ENCODE measurements around the gene CCDC183. TPM values are rescaled to one million over a fixed set of nuclear protein-coding genes. Genes with fewer than 3 reads are reported as not detected.
"Not testable (repeated sequence)": the region's sequence is repeated elsewhere in the genome, so short reads cannot be mapped to it uniquely, and the experiment has no call there.

Gene CCDC183
- total RNA-seq, 1 donor from 2014 or later: not detected

DNA sequence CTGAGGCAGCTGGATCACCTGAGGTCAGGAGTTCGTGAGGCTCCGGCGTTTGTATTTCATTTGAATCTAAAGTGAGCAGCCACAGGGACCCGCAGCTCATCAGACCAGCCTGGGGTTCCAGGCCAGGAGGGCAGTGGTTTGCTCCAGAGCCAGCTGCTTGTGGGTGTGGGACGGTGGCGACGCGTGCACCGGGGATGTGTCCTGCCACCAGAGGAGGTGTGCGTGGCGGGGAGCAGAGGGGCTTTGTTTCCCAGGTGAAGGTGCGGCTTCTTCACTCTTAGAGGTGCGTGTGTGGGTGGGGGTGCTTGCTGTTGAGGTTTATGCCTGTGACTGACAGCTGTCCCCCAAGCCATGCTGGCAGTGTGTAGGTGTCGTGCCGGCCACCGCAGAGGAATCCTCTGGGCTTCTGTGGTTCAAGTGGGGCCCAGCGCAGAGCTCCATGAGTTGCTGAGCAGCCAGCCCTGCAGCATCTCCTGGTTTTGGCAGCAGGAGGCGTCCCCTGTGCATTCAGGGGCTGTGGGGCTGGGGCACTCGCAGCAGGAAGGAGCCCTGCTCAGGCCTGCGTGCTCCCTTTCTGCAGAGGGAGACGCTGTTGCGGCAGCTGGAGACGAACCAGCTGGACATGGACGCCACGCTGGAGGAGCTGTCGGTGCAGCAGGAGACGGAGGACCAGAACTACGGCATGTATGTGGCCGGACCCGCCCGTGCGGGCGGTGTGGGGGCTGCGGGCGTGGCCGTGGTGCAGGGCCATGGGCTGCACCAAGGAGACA lies 39.2 kb downstream of the CCDC183 start:
- ChIA-PET POLR2A (interaction anchor here (0.6 kb wide), 1 partner anchor 25 kb away, joined by 11 read pairs; no protein-coding TSS in a partner anchor), CTCF (no interaction called here)
- Mint-ChIP-seq H3K27ac (no peak overlapping the region), H3K4me1 (peaks cover 4% of the 10 kb centered on the region), H3K9me3 (no peaks in the 10 kb centered on the region), H3K36me3 (ENCODE audit: low read depth) (peaks cover 40% of the 10 kb centered on the region), H3K27me3 (no peaks in the 10 kb centered on the region), H3K4me3 (no peak overlapping the region)
- TF ChIP-seq, protein P1, sequence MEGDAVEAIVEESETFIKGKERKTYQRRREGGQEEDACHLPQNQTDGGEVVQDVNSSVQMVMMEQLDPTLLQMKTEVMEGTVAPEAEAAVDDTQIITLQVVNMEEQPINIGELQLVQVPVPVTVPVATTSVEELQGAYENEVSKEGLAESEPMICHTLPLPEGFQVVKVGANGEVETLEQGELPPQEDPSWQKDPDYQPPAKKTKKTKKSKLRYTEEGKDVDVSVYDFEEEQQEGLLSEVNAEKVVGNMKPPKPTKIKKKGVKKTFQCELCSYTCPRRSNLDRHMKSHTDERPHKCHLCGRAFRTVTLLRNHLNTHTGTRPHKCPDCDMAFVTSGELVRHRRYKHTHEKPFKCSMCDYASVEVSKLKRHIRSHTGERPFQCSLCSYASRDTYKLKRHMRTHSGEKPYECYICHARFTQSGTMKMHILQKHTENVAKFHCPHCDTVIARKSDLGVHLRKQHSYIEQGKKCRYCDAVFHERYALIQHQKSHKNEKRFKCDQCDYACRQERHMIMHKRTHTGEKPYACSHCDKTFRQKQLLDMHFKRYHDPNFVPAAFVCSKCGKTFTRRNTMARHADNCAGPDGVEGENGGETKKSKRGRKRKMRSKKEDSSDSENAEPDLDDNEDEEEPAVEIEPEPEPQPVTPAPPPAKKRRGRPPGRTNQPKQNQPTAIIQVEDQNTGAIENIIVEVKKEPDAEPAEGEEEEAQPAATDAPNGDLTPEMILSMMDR (IDR thresholded peaks at IDR 0.05): no peak
- intact Hi-C loops (cut with micrococcal nuclease): no loop called here
- DNase-seq: no peak
- ATAC-seq (ENCODE audit: low read depth): no peak

DNA sequence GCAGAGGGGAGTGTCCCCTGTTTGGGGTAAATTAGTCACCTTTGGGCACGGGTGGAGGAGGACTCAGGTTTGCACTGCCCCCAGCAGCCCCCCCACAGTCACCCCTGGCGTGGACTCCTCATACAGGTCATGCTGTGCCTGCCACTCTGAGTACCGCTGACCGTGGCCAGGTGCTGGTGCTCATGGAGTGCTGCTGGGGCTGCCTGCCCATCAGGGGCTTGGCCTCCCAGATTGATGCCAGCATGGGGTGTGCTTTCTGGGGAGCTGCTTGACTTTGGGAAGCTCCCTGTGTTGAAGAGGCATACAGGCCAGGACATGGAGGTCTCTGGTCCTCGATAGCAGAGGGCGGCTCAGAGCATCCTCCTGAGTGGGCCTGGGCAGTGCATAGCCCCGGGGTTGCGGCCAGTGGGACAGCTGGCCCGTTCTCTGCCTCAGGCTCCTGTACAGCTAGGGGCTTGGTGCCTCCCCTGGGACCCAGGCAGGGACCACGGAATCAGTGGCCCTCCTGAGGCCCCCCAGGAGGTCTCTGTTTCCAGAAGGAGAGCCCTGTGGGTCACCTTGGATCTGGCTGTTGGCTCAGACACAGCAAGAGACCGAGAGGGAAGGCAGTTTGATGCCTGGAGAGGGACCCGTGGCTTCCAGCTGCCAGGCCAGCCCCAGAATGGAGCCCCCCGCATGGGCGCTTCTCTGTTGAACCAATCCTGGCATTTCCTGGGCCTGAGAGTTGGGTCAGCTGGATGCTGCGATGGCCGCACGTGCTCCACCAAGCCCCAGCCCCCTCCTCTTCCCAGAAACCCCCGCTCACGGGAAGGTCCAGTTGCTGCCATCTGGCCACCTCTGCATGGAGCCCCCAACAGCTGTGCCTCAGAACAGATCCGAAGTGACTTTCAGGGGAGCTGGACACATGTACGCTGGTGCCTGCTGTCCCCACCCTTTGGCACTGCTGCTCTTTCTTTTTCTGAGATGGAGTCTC lies 40.1 kb downstream of the CCDC183 start:
- H3K36me3 Mint-ChIP-seq (ENCODE audit: low read depth): peaks cover 35% of the 10 kb centered on the region
- no peak overlapping the region for H3K4me3 Mint-ChIP-seq
- H3K4me1 Mint-ChIP-seq: peaks cover 4% of the 10 kb centered on the region
- CTCF ChIA-PET: no interaction called here
- no peaks in the 10 kb centered on the region for H3K27me3 Mint-ChIP-seq
- H3K27ac Mint-ChIP-seq: no peak overlapping the region
- H3K9me3 Mint-ChIP-seq: no peaks in the 10 kb centered on the region
- TF ChIP-seq, protein P1 (IDR thresholded peaks at IDR 0.05): no peak
- no peak for DNase-seq
- ATAC-seq (ENCODE audit: low read depth): no peak
- POLR2A ChIA-PET: no interaction called here
- intact Hi-C loops (cut with micrococcal nuclease): no loop called here

DNA sequence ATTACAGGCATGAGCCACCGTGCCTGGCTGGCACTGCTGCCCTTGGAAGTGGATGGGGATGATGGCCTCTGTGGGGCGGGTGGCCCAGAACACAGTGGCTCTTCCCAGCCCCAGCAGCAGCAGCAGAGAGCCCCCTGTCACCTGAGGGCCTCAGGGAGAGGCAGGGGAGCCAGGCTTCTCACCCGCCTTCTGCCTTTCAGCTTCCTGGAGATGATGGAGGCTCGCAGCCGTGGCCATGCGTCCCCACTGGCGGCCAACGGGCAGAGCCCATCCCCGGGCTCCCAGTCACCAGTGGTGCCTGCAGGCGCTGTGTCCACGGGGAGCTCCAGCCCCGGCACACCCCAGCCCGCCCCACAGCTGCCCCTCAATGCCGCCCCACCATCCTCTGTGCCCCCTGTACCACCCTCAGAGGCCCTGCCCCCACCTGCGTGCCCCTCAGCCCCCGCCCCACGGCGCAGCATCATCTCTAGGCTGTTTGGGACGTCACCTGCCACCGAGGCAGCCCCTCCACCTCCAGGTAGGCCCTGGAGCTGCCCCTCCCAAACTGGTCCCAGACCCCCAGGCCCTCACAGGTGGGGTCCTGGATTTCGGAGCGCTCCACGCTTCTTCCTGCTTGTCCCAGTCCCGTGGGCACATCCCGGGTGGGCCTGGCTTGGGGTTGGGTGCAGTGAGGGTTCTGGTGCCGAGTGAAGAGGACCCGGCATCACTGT lies 41.2 kb downstream of the CCDC183 start:
- intact Hi-C loops (cut with micrococcal nuclease): no loop called here
- TF ChIP-seq, protein P1 (IDR thresholded peaks at IDR 0.05): no peak
- H3K27me3 Mint-ChIP-seq: no peaks in the 10 kb centered on the region
- ChIA-PET POLR2A (no interaction called here), CTCF (no interaction called here)
- H3K36me3 Mint-ChIP-seq (ENCODE audit: low read depth): peaks cover 24% of the 10 kb centered on the region
- DNase-seq (no peak), ATAC-seq (ENCODE audit: low read depth) (no peak)
- H3K4me1 Mint-ChIP-seq: peaks cover 6% of the 10 kb centered on the region
- H3K27ac Mint-ChIP-seq: no peak overlapping the region
- H3K4me3 Mint-ChIP-seq: no peak overlapping the region
- no peaks in the 10 kb centered on the region for H3K9me3 Mint-ChIP-seq

DNA sequence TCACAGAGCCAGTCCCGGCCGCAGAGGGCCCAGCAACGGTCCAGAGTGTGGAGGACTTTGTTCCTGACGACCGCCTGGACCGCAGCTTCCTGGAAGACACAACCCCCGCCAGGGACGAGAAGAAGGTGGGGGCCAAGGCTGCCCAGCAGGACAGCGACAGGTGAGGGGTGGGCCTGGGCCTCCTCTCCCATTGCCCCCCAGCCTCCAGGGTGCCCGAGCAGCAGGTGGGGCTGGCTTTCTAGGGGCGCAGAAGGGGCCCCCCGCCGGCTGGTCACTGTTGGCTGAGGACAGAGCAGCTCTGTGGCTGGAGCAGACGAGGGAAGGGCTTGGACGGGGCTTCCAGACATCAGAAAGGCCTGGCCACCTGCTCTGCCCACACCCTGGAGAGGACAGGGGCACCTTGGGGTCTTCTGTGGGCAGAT lies 41.7 kb downstream of the CCDC183 start:
- H3K27me3 Mint-ChIP-seq; POLR2A ChIA-PET; CTCF ChIA-PET; ATAC-seq (ENCODE audit: low read depth); H3K9me3 Mint-ChIP-seq; DNase-seq; H3K27ac Mint-ChIP-seq; intact Hi-C loops (cut with micrococcal nuclease); H3K4me3 Mint-ChIP-seq; H3K4me1 Mint-ChIP-seq: not testable (repeated sequence)
- H3K36me3 Mint-ChIP-seq (ENCODE audit: low read depth): peaks cover 21% of the 10 kb centered on the region

DNA sequence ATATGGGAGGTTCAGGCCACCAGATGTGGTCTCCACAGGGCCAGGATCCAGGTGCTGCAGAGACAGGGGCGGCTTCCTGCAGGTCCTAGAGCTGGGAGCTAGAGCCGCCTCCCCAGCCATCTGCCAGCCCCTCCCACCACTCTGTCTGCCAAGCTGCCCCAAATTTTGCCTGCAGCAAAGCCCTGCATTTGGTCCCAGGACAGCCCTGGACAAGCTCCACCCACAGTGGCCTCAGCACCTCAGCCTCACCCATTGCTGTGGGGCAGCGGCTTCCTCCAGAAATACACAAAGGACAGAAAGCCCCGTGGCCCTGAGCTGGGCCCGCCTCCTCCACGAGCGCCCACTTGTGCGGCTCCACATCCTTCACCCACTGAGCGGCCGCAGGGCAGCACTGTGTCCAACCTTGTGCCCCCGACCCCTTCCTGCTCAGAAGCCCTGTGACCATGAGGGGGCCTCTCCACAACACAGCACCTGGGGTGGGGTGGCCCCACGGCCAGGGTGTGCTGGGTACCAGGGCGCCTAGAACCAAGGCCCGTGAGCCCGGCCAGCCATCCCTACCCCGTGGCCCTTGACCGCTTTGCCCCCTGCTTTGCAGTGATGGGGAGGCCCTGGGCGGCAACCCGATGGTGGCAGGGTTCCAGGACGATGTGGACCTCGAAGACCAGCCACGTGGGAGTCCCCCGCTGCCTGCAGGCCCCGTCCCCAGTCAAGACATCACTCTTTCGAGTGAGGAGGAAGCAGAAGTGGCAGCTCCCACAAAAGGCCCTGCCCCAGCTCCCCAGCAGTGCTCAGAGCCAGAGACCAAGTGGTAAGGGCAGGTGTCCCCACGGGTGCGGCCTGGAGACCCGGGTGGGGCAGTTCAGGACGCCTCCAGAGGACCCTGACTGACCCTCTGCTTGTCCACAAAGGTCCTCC lies 42.4 kb downstream of the CCDC183 start:
- no peak overlapping the region for H3K27ac Mint-ChIP-seq
- peaks cover 21% of the 10 kb centered on the region for H3K36me3 Mint-ChIP-seq (ENCODE audit: low read depth)
- no peaks in the 10 kb centered on the region for H3K27me3 Mint-ChIP-seq
- ATAC-seq (ENCODE audit: low read depth): no peak
- no peak overlapping the region for H3K4me3 Mint-ChIP-seq
- intact Hi-C loops (cut with micrococcal nuclease): no loop called here
- no peaks in the 10 kb centered on the region for H3K9me3 Mint-ChIP-seq
- no peak for DNase-seq
- TF ChIP-seq, protein P1 (IDR thresholded peaks at IDR 0.05): no peak
- POLR2A ChIA-PET: interaction anchor here (0.5 kb wide), 1 partner anchor 20 kb away, joined by 9 read pairs; no protein-coding TSS in a partner anchor
- peaks cover 10% of the 10 kb centered on the region for H3K4me1 Mint-ChIP-seq
- CTCF ChIA-PET: no interaction called here
